Peyer's patch (tissue), 4 donors: ENCODE data around the gene DYTN.

Experiments used
- CTCF ChIP-seq, 6 experiments: fragments of 450-650 bp in 4 of 6; fragments of 200-600 bp in 2 of 6; sonication (generic) in 1 of 6; IDR thresholded peaks; one replicate each; pipeline ENCODE4 v1.5.1; 2017 to 2019; ENCODE audit warnings: antibody characterized with exemption in 6 of 6, mild to moderate bottlenecking in 3 of 6, moderate library complexity in 1 of 6
- POLR2A ChIP-seq, 2 donors: fragments of 450-650 bp; IDR thresholded peaks; one replicate each; pipeline ENCODE4 v1.5.1; 2017; ENCODE audit warnings: antibody characterized with exemption in 2 of 2, mild to moderate bottlenecking in 2 of 2, moderate library complexity in 2 of 2

DNA sequence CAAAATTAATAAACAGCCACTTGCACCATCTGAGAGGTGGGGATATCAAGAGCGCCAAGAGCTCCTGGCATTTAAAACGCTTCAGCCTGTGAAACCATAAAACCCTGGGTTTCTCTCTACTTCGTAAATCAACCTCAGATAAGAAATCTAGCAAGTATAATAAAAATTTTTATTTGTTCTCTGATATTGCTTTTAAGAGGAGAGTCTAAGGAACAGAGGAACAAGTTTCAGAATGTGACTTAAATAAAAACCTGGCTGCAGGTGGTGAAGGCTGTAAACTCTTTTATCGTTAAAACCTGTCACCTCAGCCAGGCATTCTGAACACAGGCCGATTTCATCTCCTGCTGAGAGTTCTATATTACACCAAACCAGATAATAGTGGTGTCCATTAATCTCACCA is 9.9 kb downstream of the DYTN start:
- no peak for TF ChIP-seq CTCF (IDR thresholded peaks at IDR 0.05)
- TF ChIP-seq POLR2A (IDR thresholded peaks at IDR 0.05), result no peak
